ENCODE results near the gene FAM117A. TPM values are rescaled to one million over a fixed set of nuclear protein-coding genes. Genes with fewer than 3 reads are reported as not detected.

Gene FAM117A
- total and polyA plus RNA-seq, 2 donors (not counting 3 experiments of a cell fraction or from before 2014, with no cell fraction given), result 12.2 to 24.1 TPM

DNA sequence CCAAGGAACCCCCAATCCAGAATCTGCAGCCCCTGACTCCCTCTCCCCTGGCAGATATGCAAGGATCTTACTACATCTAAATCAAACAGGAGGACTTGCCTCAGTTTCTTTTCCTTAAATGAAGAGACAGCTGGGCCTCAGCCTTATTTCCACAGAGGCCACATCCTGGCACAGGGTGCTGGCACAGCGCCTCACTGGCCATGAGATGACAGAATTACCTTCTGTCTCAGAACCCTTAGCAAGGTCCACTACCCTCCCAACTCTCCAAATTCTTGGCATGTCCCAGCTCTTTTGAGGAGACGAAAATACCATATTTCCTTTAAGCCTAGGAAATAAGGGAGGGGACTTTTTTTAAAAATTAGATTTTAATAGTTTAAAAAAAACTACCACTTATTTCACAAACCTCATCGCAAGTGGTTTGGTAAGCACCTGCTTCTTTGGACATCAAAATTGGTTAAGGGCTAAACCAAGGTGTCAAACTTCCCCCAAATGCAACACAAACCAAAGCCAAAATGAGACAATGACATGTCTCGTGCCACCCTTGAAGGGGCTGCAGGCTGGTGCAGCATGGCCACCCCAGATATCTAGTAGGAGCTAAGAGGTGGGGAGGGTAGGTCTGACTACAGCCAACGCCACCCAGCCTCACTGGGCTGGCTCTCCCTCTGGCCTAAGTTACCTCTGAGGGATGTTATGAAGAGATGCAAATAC, 25.3 kb downstream of the FAM117A start:
- H3K4me1 ChIP-seq (ENCODE audit: control insufficient read depth, extremely low read depth, insufficient read depth, low read length), result no peaks in the 10 kb centered on the region
- no peak overlapping the region for H3K4me2 ChIP-seq (ENCODE audit: insufficient read depth, low read length)
- no peak for DNase-seq (ENCODE audit: low read depth, low spot score)
- H3K79me2 ChIP-seq (ENCODE audit: control insufficient read depth, insufficient read depth, low read length), result no peaks in the 10 kb centered on the region
- no peak for TF ChIP-seq EZH2 (IDR thresholded peaks at IDR 0.05; ENCODE audit: borderline replicate concordance, low read depth, low read length, severe bottlenecking)
- no peak for TF ChIP-seq FOS (IDR thresholded peaks at IDR 0.05; ENCODE audit: borderline replicate concordance, insufficient read depth, low read length)
- no peak for TF ChIP-seq POLR2AphosphoS5 (IDR thresholded peaks at IDR 0.05; ENCODE audit: insufficient read depth, low read depth, low read length)
- no peak for TF ChIP-seq GATA2 (IDR thresholded peaks at IDR 0.05; ENCODE audit: insufficient read depth, insufficient read length, low read depth, low read length)
- TF ChIP-seq POLR2A (IDR thresholded peaks at IDR 0.05; ENCODE audit: low read depth, low read length), result no peak
- no peak for TF ChIP-seq JUN (IDR thresholded peaks at IDR 0.05; ENCODE audit: borderline replicate concordance, insufficient read depth, insufficient read length, low read depth)
- no peak for TF ChIP-seq MYC (IDR thresholded peaks at IDR 0.05; ENCODE audit: low read depth, low read length)
- no peak overlapping the region for H3K4me3 ChIP-seq (replicated peaks in 1 of 3; ENCODE audit: insufficient read depth in 1 of 3, low read depth in 1 of 3, low read length in 3 of 3)
- intact Hi-C loops (cut with micrococcal nuclease), result no loop called here
- H2AFZ ChIP-seq (ENCODE audit: low read depth, low read length), result no peak overlapping the region
- CTCF ChIA-PET, result interaction anchor here (1.4 to 1.6 kb wide), 2 partner anchors 10 to 30 kb away, joined by 3 read pairs; partner anchors contain the start of gene SLC35B1
- no peaks in the 10 kb centered on the region for H3K9me1 ChIP-seq (replicated peaks; ENCODE audit: control insufficient read depth, extremely low read depth, insufficient read depth, low read length)
- H4K20me1 ChIP-seq (replicated peaks; ENCODE audit: control insufficient read depth, extremely low read depth, insufficient read depth, low read length), result no peaks in the 10 kb centered on the region
- dilution Hi-C loops (cut with MboI; ENCODE audit: extremely low pct_ligation_motif_present, low sequenced_read_pairs), result no loop called here
- H3K27ac ChIP-seq (ENCODE audit: insufficient read depth, low read depth, low read length), result no peak overlapping the region
- POLR2A ChIA-PET, result interaction anchor here (1.5 kb wide), 1 partner anchor 26 kb away, joined by 5 read pairs; the partner anchor contains the start of gene FAM117A
- H3K36me3 ChIP-seq (ENCODE audit: control insufficient read depth in 2 of 2, extremely low read depth in 1 of 2, insufficient read depth in 2 of 2, low read length in 2 of 2), result no peaks in the 10 kb centered on the region
- H3K9ac ChIP-seq (replicated peaks; ENCODE audit: extremely low read depth, insufficient read depth, low read length), result no peak overlapping the region
- BruUV-seq (replicated peaks), result no TSS peak
- no peaks in the 10 kb centered on the region for H3K27me3 ChIP-seq (ENCODE audit: control insufficient read depth in 2 of 2, insufficient read depth in 2 of 2, low read length in 2 of 2)
- no peak for FAIRE-seq
- no peaks in the 10 kb centered on the region for H3K9me3 ChIP-seq (replicated peaks; ENCODE audit: control insufficient read depth, insufficient read depth, low read length)

All from endothelial cell of umbilical vein (primary cell).